GM21528 (cell line): ENCODE data around the gene DSP.

ENCODE experiments used
- ATAC-seq: cut with Tn5 transposase; IDR thresholded peaks from one replicate; pipeline ENCODE4 v1.9.1; 2021; ENCODE audit warnings: mild to moderate bottlenecking, moderate library complexity; ENCODE audit not compliant: unreplicated experiment, low FRiP score

Gene DSP

GRCh38 chr6:7557652-7558051 lies 16.2 kb downstream of the DSP start:
- ATAC-seq, result no peak

- ATAC-seq, result no peak
These were observed 17.3 kb downstream of the DSP start for GRCh38 chr6:7558781-7559180.

GRCh38 chr6:7559196-7559595 lies 17.7 kb downstream of the DSP start:
- ATAC-seq, result no peak

GRCh38 chr6:7559651-7560385 lies 18.3 kb downstream of the DSP start:
- ATAC-seq, result no peak

- ATAC-seq, result no peak
These were observed 19.9 kb downstream of the DSP start for GRCh38 chr6:7561153-7561964.

- ATAC-seq, result no peak
These were observed 21.3 kb downstream of the DSP start for GRCh38 chr6:7562769-7563168.

GRCh38 chr6:7566107-7566506 lies 24.6 kb downstream of the DSP start:
- no peak for ATAC-seq

- no peak for ATAC-seq
These were observed 25.2 kb downstream of the DSP start for GRCh38 chr6:7566617-7567173.

- no peak for ATAC-seq
These were observed 26.6 kb downstream of the DSP start for GRCh38 chr6:7568021-7568420.

- no peak for ATAC-seq
These were observed 27.6 kb downstream of the DSP start for GRCh38 chr6:7569082-7569481.

- no peak for ATAC-seq
These were observed 30.9 kb downstream of the DSP start for GRCh38 chr6:7572213-7572943.

- ATAC-seq, result no peak
These were observed 33.0 kb downstream of the DSP start for GRCh38 chr6:7574500-7574899.

GRCh38 chr6:7578516-7578915 lies 37.0 kb downstream of the DSP start:
- ATAC-seq, result no peak

- no peak for ATAC-seq
These were observed 37.5 kb downstream of the DSP start for GRCh38 chr6:7578931-7579330.

- ATAC-seq, result no peak
These were observed 38.4 kb downstream of the DSP start for GRCh38 chr6:7579851-7580250.

GRCh38 chr6:7580537-7580926 lies 39.1 kb downstream of the DSP start:
- no peak for ATAC-seq

GRCh38 chr6:7580927-7581618 lies 39.6 kb downstream of the DSP start:
- no peak for ATAC-seq

GRCh38 chr6:7585287-7585930 lies 43.9 kb downstream of the DSP start:
- ATAC-seq, result no peak

GRCh38 chr6:7587631-7588100 lies 46.2 kb downstream of the DSP start:
- no peak for ATAC-seq

- no peak for ATAC-seq
These were observed 47.0 kb downstream of the DSP start for GRCh38 chr6:7588506-7588905.
